RPMI7951 (cell line): Measurements from ENCODE around the gene GSTT2B. TPM values are rescaled to one million over a fixed set of nuclear protein-coding genes. Genes with fewer than 3 reads are reported as not detected.
"Not testable (repeated sequence)": the region's sequence is repeated elsewhere in the genome, so short reads cannot be mapped to it uniquely, and the experiment has no call there.

Source experiments
- DNase-seq: peaks from one replicate; pipeline ENCODE4 v3.0.0-alpha.2; 2012; ENCODE audit warnings: low read depth
- total RNA-seq: library from RNA; depleted of rRNA; stranded (reverse); fragments of >200 nt; shearing (Covaris generic); gene quantifications from 2 replicates; pipeline ENCODE4 v1.2.3, GENCODE V29; 2014

GSTT2B gene
- total RNA-seq, 1 experiment from 2014 or later: 21.4 TPM

DNA sequence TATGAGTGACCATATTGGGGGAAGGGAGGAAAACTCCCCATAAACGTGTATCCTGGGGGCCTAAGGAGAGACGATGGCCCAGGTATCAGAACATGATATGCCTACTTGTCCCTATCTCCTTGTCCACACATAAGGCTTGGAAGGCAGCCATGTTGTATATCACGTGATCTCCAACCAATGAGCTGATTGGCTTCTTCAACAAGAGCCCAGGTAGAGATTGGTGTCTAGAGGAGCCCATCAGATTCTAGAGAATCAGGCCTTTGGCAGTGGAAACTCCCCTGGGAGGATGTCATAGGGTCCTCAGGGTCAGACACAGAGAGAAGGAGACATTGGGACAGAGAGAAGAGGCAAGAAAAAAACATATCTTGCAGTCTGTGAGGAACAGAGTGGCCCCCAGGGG is 13.6 kb downstream of the GSTT2B start:
- not testable (repeated sequence) for DNase-seq

- DNase-seq: not testable (repeated sequence)
These were observed 20.8 kb downstream of the GSTT2B start for GRCh38 chr22:23940166-23940565.

GRCh38 chr22:23939017-23939357 is 22.0 kb downstream of the GSTT2B start:
- no peak for DNase-seq

- DNase-seq: no peak
These were observed 22.5 kb downstream of the GSTT2B start for GRCh38 chr22:23938328-23939016.

DNA sequence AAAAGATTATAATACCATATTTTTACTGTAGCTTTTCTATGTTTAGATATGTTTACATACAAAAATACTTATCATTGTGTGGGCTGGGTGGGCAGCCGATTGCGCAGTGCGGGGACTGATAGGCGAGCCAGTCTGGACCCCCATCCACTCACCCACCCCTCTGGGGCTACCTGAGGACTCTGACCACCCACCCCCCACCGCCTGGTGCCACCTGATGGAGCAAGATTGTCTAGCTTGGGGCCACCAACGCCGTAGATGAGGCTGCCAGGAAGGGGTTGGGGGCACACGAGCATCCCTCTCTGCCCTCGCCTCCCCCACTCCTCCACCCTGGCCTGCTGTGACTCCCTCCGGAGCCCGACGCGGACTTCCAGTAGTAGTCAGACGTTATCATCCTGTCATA is 34.4 kb downstream of the GSTT2B start:
- DNase-seq: no peak

DNA sequence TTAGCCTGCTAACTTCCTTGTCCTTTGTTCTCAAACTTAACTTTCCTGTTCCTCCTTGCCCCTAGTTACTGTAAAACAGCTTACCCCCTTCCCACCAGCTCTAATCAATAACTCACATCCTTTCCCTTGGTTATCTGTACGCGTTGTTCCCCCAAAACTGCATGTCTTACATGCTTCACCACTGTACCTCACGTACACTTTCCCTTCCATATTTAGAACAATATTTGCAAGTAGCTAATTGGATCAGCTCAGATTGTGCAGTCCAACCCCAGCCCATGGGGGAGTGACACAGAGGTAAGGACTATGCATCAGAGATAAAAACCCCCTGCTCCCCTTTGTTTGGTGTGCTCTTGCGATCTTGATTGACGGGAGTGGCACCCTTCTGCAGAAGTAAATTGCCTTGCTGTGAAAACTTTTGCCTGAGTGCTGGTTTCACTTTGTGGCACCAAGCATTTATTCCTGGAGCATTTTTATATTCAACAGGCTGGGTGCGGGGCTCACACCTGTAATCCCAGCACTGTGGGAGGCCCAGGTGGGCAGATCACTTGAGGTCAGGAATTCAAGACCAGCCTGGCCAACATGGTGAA is 35.9 kb downstream of the GSTT2B start:
- DNase-seq: no peak

GRCh38 chr22:23922921-23923320 is 38.1 kb downstream of the GSTT2B start:
- DNase-seq: no peak

DNA sequence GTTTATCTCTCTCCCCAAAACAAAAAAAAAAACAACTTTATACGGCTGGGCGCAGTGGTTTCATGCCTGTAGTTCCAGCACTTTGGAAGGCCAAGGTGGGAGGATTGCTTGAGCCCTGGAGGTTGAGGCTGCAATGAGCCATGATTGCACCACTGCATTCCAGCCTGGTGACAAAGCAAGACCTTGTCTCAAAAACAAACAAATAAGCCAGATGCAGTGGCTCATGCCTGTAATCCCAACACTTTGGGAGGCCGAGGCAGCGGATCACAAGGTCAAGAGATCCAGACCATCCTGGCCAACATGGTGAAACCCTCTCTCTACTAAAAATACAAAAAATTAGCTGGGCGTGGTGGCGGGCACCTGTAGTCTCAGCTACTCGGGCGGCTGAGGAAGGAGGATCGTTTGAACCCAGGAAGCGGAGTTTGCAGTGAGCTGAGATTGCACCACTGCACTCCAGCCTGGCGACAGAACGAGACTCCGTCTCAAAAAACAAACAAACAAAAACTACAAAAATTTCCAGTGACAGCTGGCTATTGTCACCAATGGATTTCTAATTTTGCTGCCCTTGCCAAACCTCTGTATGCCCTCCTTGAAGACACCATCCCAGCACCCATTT is 39.3 kb downstream of the GSTT2B start:
- peak; percentile 41 for DNase-seq

- not testable (repeated sequence) for DNase-seq
These were observed 40.8 kb downstream of the GSTT2B start for GRCh38 chr22:23920267-23920611.

DNA sequence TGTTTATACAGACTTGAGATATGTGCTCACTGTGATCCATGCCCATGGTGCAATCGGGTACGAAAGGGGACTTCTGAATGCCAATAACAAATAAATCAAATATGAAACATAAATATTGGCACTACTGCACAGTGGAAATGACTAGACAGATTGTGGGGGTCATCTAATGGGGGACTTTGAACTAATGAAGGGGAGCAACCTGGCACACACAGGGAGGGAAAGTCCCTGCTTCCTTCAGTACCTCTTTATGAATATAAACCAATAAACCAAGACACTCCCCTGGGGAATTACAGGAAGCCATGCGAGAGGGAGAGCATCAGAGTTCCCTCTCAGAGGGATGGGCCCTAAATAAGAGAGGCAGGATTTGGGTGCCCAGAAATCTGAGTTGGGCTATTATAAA is 45.7 kb downstream of the GSTT2B start:
- no peak for DNase-seq

DNA sequence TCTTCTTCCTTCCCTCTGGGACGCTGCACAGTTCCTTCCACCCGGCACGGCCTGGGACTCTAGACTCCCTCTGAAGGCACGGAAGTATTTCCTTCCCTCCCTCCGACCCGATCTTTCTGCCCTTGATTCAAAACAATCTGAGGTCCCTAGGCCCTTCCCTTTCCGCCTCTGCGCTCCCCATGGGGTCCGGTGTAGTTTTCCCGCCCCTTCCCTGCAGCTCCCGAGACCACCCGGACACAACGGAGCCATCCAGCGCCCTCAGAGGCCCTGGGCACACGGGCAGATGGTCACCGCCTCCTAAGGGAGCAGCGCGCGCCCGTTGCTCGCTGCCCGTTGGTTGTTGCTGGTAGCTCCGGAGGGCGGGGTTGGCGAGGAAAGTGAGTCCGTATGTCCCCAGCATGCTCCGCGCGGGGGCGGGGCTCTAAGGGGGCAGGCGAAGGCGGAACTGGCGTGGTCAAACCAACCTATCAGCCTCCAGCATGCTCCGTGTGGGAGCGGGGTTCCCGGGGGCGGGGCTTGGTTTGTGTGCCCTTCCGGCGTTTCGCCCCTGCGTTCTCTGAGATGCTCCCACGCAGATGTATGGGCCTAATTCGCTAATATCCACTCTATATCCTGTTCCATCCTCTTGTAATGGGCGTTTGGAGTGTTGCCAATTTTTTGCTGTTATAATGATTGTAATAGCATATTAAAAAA is 47.2 kb downstream of the GSTT2B start:
- DNase-seq: peak; percentile 98

DNA sequence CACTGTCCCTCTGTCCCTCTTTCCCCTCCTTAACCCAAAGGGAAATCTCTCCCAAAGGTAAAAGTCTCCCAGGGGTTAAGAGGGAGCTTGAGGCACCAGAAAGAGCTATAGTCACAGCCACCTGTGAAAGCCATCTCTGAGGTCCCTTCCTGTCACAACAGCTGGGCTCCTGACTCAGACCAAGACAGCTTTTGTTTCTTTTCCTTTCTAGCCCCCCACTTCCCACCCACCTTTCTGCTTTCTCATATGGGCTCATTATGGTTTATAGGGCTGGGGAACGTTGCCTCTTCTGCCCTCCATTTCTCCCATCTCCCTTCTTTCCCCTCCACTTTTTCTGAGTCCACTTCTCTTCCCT is 47.7 kb downstream of the GSTT2B start:
- no peak for DNase-seq

- DNase-seq: no peak
These were observed 48.6 kb downstream of the GSTT2B start for GRCh38 chr22:23912293-23912903.

- no peak for DNase-seq
These were observed 49.5 kb downstream of the GSTT2B start for GRCh38 chr22:23911318-23911980.

DNA sequence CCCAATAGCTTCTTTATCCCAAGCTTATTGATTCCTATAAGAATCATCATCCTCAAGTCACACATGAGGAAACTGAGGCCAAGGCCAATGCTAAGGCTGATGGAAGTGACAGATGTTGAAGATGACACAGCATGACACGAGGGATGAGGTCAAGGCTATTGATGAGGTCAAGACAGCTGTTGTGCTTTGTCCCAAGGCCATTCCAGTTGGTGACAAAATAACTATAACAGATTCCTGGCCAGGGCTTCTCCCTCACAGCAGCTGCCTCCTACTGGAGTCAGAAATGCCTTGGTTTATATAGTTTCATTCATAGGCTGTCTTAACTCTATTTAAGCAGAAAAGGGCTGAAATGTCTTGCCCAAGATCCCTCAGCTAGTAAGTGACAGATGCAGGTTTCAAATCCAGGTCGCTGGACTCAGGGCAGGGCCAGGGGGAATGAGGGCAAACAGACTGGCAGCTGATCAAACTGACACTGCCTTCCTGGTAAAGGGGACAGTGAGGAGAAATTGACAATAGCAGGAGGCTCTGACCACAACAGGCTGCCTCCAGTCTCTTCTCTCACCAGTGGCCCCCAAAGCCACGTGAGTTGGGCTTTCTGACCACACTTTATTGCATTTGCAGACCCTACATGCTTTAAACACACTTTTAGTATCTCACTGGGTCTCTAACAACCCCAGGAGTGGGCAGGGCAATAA is 50.4 kb downstream of the GSTT2B start:
- no peak for DNase-seq

DNA sequence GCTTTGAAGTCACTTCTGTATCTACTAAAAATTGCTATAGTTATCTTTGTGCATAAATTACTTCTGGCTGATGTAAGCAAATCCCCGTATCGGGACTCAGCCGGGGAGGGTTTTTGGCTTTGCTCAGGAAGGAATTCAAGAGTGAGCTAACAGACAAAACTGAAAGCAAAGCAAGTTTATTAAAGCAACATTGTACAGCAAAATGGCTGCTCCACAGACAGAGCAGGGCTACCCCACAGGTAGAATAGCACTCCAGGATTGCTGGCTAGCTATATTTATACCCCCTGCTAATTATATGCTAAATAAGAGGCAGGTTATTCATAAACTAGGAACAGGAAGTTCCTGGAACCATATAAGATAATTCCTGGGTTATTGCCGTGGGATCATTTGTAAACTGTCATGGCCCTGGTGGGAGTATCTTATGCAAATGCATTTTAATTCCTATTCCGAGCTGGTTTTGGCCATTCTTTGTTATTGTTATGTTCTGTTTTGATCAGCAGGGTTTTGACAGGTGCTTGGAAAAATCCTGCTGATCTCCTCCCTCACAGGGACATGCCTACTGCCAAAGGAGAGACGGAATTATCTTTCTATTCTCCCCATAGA is 51.6 kb downstream of the GSTT2B start:
- no peak for DNase-seq

DNA sequence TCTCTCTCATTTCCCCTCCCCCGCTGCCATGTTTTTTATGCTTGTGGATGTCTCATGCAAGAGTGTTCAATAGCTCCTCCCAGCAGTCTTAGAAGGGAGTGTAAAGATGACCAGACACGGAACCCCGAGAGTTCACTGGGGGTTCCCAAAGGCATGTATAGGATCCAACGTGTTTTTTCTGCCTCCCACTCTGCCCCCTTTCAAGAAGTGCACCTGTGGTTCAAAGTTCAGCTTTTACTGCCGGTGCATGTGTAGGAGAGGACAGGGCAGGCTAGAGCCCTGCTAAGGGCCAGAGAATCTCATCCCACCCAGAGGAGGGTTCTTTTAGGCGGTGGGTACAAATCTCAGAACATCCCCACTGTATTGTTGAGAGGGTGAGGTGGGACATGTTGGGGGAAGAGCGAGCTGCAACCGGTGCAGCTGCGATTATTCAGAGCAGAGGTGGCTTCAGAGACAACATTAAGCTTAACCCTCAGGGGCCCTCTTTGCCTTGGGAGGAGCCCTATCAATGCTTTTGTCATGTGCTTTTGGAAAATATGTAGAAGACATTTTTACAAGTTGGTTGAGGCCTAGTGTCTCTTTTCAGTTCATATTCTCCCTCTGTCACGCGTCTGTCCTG is 52.3 kb downstream of the GSTT2B start:
- no peak for DNase-seq

- not testable (repeated sequence) for DNase-seq
These were observed 53.6 kb downstream of the GSTT2B start for GRCh38 chr22:23907423-23907822.
